T-helper 2 cell treated with Interferon-gamma antibody and Interleukin-4, amounts not matched to agents 5 μg/mL and 100 μg/mL, for 36 hours (primary cell): ENCODE results near the gene PCDH1.

Source experiments
- DNase-seq: peaks from one replicate; pipeline ENCODE4 v3.0.0; 2021; ENCODE audit warnings: low spot score
- H3K27ac Mint-ChIP-seq: one replicate; pipeline ENCODE4 v1.8.0; 2021; ENCODE audit warnings: mild to moderate bottlenecking, mixed read lengths
- H3K27me3 Mint-ChIP-seq: one replicate; pipeline ENCODE4 v1.8.0; 2021; ENCODE audit warnings: low read depth, mixed read lengths
- H3K36me3 Mint-ChIP-seq: one replicate; pipeline ENCODE4 v1.8.0; 2021; ENCODE audit warnings: low read depth, mixed read lengths
- H3K4me1 Mint-ChIP-seq: one replicate; pipeline ENCODE4 v1.8.0; 2021; ENCODE audit warnings: low read depth, mixed read lengths
- H3K4me3 Mint-ChIP-seq: one replicate; pipeline ENCODE4 v1.8.0; 2022; ENCODE audit warnings: mild to moderate bottlenecking, moderate library complexity, mixed read lengths
- H3K9me3 Mint-ChIP-seq: one replicate; pipeline ENCODE4 v1.8.0; 2021; ENCODE audit warnings: mixed read lengths

The PCDH1 gene

DNA sequence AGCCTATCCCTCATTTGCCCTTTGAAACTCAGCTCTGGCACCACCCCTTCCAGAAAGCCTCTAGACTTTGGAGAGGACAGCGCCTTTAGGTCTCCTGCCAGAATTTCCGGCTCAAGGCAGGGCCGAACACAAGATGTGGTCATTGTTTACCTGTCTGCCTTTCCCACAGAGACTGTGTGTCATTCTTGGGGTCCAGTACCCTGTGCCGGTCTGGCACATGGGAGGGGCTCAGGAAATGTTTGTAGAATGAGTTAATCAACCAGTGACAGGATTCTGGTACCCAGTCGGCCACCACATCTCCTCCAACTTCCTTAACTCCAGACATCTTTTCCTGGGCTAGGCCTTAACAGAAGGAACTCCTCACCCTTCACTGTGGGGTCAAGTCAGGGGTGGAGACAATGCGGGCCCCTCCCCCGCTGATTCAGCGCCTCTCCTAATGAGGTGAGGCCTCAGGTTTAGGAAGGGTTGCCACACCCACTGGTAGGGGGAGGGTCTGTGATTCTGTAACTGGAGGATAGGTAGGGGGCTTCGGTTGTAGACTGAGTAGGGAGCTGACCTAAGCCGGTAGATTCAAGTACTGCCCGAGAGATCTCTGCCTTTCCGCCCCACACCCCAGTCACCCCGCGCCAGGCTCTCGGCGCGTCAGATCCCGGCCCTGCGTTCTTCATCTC, 29.3 kb downstream of the PCDH1 start:
- peak overlapping the region; percentile 89 for H3K27ac Mint-ChIP-seq
- H3K27me3 Mint-ChIP-seq, result peaks cover 5% of the 10 kb centered on the region
- H3K36me3 Mint-ChIP-seq, result no peaks in the 10 kb centered on the region
- peaks cover 13% of the 10 kb centered on the region for H3K4me1 Mint-ChIP-seq
- H3K9me3 Mint-ChIP-seq, result no peaks in the 10 kb centered on the region
- H3K4me3 Mint-ChIP-seq, result peak overlapping the region; percentile 83
- peak; percentile 27 for DNase-seq

DNA sequence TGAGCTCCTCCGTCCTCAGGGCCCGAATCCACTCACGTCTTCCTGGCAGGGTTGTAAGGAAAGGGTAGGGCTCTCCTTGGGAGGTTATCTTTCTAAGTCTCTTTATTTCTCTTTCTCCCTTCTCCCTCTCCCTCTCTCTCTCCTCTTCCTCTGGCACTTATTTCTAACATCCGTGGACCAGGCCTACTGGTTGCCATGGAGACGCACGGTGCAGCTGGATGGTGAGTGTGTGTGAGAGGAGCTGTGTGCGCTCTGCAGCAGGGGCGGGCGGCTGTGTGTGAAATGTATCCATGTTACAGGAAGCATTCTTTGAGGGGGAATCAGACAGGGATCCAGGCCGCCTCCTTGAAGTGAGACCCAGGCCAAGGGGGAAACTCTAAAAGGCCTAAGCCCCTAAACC, 32.2 kb downstream of the PCDH1 start:
- DNase-seq, result no peak
- H3K27me3 Mint-ChIP-seq, result peaks cover 11% of the 10 kb centered on the region
- peaks cover 13% of the 10 kb centered on the region for H3K4me1 Mint-ChIP-seq
- H3K9me3 Mint-ChIP-seq, result no peaks in the 10 kb centered on the region
- H3K27ac Mint-ChIP-seq, result no peak overlapping the region
- no peaks in the 10 kb centered on the region for H3K36me3 Mint-ChIP-seq
- no peak overlapping the region for H3K4me3 Mint-ChIP-seq

DNA sequence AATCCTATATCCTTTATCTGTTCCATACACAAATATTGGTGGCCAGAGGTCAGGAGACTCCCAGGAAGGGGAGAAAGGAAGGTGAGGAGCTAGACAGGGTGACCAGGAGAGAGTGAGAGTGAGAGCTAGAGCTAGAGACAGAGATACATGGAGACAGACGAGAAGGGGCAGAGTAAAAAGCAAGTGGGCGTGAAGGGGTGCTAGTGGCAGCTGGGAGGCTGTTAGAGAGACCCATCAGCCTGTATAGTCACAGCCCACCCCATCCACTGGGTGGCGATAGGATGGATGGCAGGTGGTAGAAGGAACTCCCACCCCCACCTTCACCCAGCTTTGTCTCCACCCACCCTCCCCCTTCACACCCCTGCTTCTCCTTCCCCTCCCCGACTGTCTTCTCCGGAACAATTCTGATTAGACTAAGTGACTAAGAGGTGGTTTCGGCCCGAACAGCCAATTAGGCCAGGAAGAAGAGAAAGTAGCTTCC, 32.8 kb downstream of the PCDH1 start:
- no peak for DNase-seq
- H3K9me3 Mint-ChIP-seq, result no peaks in the 10 kb centered on the region
- no peak overlapping the region for H3K4me3 Mint-ChIP-seq
- no peaks in the 10 kb centered on the region for H3K36me3 Mint-ChIP-seq
- H3K27me3 Mint-ChIP-seq, result peaks cover 13% of the 10 kb centered on the region
- H3K27ac Mint-ChIP-seq, result no peak overlapping the region
- peaks cover 10% of the 10 kb centered on the region for H3K4me1 Mint-ChIP-seq

DNA sequence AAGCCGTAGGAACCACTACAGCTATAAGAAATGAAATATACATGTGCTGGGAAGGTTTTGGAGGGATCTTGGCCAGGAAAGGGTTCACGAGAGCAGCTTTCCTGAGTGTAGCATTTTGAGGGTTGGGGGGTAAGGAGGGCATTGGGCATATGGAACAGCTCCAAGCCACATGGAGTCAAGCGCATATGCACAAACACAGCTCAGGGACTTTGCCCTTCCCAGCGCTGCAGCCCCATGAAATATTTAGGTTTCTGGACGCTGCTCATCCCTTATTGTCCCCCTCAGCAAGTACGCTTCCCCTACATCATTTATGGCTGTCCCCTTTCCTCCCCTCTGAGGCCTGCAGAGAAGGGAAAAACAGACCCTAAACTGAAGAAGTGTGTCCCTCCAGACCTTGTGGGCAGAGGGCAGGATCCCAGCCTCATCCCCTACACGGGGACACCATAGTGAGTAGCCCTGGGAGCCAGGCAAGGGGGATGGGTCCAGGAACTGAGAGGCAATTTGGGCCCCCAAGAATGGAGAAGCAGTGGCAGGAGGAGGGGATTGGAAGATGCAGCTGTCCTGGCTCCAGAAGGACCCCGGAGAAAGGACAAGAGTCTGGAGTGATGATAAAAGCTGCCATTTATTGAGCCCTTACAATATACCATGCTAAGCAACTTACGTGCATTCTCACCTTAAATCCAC, 33.7 kb downstream of the PCDH1 start:
- Mint-ChIP-seq H3K9me3 (no peaks in the 10 kb centered on the region), H3K36me3 (no peaks in the 10 kb centered on the region), H3K4me1 (peaks cover 10% of the 10 kb centered on the region), H3K27ac (no peak overlapping the region), H3K4me3 (no peak overlapping the region), H3K27me3 (peaks cover 13% of the 10 kb centered on the region)
- DNase-seq, result no peak

DNA sequence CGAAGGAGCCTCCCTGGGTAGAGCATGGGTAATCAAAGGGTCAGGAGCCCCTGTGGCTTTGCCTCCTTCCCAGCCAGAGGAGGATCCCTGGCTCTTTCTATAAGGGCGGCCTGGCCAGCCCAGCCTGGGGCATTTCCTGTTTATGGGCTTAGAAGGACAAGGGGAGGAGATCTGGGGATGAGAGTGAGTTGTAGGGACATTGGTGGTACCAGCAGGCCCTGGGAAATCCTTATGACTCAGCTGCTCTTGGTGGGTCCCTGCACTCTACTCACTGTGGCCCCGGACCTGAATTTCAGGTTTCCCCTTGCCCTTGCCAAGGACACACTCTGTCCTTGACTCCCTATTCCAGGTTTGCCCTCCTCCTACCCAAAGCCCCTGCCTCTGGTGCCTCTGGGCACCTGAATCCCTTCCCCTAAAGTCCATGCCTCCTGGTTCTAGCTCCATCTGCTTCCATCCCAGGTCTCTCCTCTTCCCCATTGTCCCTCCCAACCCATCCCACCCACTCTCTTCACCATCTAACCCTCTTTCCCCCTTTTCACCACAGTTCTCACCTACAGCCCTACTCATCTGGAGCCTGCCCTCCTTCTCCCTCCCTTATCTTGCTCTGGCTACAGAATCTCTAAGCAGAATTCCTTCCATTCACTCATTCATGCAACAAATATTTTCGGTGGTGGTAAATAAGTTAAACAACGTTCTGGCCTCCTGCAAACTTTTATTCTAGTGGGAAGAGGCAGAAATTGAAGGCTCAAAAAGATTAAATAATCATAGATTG, 34.9 kb downstream of the PCDH1 start:
- Mint-ChIP-seq H3K4me3 (no peak overlapping the region), H3K4me1 (peaks cover 6% of the 10 kb centered on the region), H3K36me3 (no peaks in the 10 kb centered on the region), H3K9me3 (no peaks in the 10 kb centered on the region), H3K27ac (no peak overlapping the region), H3K27me3 (peaks cover 14% of the 10 kb centered on the region)
- no peak for DNase-seq

DNA sequence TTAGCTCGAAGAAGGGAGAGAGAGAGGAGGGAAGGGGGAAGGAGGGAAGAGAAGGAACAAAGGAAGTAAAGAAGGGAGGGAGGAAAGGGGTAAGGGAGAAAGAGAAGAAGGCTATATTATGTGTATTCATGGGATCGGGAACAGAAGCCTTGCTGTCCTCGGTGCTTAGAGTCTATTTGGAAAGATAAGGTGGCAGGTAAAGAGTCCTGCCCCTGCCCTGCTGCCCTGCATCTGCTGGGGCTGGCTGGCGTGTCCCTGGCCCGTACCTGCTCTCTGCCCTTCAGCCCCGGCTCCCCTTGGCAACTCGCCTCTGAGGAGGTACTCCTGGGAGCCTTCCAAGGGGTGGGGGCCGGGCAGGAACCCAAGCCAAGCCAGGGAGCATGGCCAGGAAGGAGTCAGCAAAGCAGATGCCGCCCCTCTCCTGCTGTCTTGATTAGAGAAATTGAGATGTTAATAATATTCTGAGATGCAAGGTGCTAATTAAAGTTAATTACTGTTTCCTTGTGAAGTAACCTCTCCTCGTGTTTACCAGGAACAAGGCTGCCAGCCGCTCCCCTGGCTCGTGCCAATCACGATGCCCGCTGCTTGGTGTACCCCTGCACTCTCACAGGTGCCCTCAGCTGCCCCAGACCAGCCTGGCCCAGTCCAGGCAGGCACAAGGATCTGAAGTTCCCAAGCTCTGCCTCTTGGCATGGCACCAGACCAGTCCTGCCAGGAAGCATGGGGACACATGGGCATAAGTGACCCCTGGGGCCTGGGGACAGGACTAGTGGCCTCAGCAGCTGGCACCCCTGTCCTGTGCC, 36.6 kb downstream of the PCDH1 start:
- H3K36me3 Mint-ChIP-seq, result no peaks in the 10 kb centered on the region
- peaks cover 14% of the 10 kb centered on the region for H3K27me3 Mint-ChIP-seq
- no peaks in the 10 kb centered on the region for H3K9me3 Mint-ChIP-seq
- H3K4me1 Mint-ChIP-seq, result peaks cover 6% of the 10 kb centered on the region
- no peak overlapping the region for H3K27ac Mint-ChIP-seq
- DNase-seq, result no peak
- H3K4me3 Mint-ChIP-seq, result no peak overlapping the region

DNA sequence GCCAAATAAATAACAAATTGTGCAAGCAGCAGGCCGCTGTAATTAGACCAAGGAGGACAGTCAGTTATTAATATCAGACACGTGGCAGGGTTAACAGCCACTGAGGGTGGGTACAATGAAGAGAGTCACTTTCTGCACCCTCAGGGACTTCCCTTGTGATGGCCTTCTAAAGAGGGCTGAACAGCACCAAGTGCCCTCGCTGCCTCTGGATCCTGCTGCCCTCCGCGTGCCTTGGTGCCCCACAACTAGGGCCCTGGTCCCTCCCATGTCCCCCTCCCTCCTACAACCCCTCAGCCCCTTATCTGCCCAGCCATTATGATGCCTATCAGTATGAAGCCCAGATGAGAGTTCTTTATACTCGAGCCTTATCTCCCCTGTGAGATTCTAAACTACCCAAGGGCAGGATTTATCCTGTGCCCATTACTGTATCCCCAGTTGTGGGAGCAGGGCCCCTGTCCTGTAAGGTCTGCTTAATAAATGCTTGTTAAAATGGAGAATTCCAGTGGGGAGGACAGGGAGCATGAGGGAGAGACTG, 37.3 kb downstream of the PCDH1 start:
- Mint-ChIP-seq H3K36me3 (no peaks in the 10 kb centered on the region), H3K9me3 (no peaks in the 10 kb centered on the region), H3K27ac (no peak overlapping the region), H3K27me3 (peaks cover 16% of the 10 kb centered on the region), H3K4me3 (no peak overlapping the region), H3K4me1 (peaks cover 6% of the 10 kb centered on the region)
- no peak for DNase-seq

DNA sequence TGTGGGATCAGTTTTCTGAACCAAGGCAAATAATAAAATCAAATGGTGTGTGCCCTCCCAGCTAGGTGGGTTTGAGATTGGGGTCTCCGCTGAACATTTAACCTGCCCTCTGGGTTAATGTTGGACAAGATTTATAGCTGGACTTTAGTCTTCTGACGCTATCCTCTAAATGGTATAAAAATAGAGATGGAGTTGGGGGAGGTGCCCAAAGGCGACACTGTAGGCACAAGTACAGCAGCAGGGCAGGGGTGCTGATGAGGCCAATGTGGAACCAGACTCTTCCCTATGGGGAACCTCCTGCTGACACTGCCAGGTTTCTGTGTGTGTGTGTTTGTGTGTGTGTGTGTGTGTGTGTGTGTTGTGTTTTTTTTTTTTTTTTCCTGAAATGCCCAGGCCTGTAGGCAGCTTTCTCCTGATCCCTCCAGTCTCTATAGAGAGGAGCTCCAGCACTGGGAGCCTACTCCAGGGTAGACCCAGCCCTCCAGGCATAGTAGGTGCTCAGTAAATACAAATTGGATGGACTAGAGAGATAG, 37.9 kb downstream of the PCDH1 start:
- no peak overlapping the region for H3K4me3 Mint-ChIP-seq
- no peak for DNase-seq
- peaks cover 16% of the 10 kb centered on the region for H3K27me3 Mint-ChIP-seq
- peaks cover 6% of the 10 kb centered on the region for H3K4me1 Mint-ChIP-seq
- no peaks in the 10 kb centered on the region for H3K9me3 Mint-ChIP-seq
- H3K27ac Mint-ChIP-seq, result no peak overlapping the region
- no peaks in the 10 kb centered on the region for H3K36me3 Mint-ChIP-seq

DNA sequence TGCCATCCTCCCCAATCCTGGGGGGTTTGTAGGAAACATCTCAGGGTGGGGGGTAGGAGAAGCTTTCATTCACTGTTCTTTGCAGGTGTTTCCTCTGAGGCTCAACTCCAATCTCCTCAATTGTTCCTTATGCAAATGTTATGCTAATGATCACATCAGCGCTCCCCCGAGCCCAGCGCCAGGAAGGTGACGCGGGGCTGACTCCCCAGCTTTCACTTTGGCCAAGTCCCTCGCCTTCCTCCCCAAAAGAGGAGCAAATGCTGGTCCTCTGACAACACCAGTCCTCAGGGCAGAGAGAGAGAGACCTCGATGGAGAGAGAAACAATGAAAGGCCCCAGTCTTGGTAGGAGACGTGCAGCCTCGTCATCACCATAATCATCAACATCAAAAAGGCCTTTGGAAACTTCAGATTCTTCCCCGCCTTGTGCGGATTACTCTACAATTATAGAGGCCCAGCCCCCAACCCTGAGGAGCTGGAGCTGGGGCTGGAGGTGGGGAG, 39.1 kb downstream of the PCDH1 start:
- Mint-ChIP-seq H3K9me3 (no peaks in the 10 kb centered on the region), H3K27ac (no peak overlapping the region), H3K4me1 (peaks cover 6% of the 10 kb centered on the region), H3K27me3 (peaks cover 14% of the 10 kb centered on the region), H3K4me3 (no peak overlapping the region), H3K36me3 (no peaks in the 10 kb centered on the region)
- no peak for DNase-seq

DNA sequence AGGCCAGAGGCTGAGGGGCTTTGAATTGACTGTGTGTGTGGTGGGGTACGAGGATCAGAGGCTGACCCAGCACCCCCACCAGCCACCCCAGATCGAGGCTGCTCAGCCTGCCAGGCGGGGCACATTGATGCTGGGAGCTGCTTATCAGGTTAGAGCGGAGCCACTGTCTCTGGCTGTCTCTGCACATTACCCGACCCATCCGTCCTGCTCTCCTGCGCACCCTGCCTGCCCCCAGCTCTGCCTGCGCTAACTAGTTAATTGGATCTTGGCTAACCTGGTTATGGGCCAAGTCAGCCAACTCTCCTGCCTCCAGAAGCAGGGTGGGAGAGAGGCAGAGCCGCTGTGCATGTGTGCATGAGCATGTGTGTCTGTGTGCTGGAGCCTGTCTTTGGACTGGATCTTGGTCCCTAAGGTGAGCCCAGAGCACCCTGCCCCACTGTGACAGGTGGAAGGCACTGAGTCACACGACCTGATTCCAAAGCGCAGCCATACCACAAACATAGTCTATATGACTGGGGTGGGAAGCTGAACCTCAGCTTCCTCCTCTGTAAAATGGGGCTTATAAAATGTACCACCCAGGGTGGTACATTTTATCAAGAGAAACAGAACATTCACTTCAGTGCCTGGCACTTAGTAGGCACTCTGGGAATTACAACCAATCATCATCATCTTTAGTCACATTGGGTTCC, 39.7 kb downstream of the PCDH1 start:
- Mint-ChIP-seq H3K4me3 (no peak overlapping the region), H3K27ac (no peak overlapping the region), H3K36me3 (no peaks in the 10 kb centered on the region), H3K27me3 (peaks cover 12% of the 10 kb centered on the region), H3K9me3 (no peaks in the 10 kb centered on the region), H3K4me1 (peaks cover 6% of the 10 kb centered on the region)
- no peak for DNase-seq

DNA sequence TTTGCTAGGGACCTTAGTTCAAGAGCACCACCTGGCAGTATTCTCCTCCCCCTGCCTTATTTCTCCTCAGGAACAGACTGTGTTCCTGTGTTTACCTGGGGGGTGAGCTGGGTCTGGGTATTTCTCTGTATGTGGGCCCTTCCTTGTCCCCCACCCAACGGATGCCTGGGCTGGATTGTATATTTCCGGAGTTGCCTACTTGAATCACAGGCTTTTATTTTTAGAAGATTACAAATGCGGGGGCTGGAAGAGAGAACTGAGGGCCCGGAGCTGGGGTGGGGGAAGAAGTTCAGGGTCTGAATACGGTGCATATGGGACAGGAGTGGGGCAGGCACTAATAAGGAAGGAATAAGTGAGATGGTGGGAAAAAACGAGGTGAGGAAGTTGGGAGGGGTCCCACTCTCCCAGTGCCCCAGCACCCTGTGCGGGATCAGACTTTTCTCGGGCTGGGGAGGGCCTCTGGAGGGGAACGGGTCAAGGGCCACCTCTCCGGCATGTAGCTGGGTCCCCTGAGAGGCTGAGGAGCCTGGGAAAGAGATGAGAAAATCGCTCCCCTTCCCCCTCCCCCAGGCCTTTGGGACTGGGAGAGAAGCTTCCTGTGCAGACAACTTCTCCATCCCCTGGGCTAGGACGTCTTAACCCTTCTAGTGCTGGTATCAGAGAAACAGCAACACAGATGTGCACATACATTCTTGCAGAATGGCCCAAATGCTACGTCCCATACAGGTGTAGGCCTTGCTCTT, 42.1 kb downstream of the PCDH1 start:
- peaks cover 14% of the 10 kb centered on the region for H3K27me3 Mint-ChIP-seq
- H3K9me3 Mint-ChIP-seq, result no peaks in the 10 kb centered on the region
- no peak overlapping the region for H3K27ac Mint-ChIP-seq
- no peak for DNase-seq
- H3K36me3 Mint-ChIP-seq, result no peaks in the 10 kb centered on the region
- peaks cover 6% of the 10 kb centered on the region for H3K4me1 Mint-ChIP-seq
- H3K4me3 Mint-ChIP-seq, result no peak overlapping the region

DNA sequence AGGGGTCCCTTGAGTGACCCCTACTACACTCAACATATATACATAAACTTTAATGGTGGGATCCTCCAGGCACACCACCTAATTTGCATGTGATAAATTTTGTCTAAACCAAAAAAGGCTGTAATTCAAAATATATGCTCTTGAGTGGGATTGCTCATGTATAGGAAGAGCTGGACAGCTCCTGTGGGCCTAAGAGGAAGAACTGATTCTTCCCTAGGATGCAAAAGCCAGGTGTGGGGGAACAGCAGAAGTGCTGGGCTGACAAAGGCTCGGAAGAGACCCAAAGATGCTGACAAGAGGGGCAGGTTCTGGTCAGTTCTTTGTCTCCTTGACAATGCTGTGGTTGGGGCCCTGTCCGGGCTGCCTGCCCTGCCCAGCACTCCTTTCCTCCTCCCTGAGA, 43.9 kb downstream of the PCDH1 start:
- Mint-ChIP-seq H3K4me1 (peaks cover 6% of the 10 kb centered on the region), H3K36me3 (no peaks in the 10 kb centered on the region), H3K27ac (no peak overlapping the region), H3K9me3 (no peaks in the 10 kb centered on the region), H3K4me3 (no peak overlapping the region), H3K27me3 (peaks cover 14% of the 10 kb centered on the region)
- no peak for DNase-seq
